Natural killer cell (primary cell): ENCODE data around the gene C16orf90. TPM values are rescaled to one million over a fixed set of nuclear protein-coding genes. Genes with fewer than 3 reads are reported as not detected.

ENCODE experiments used
- ATAC-seq, 3 donors: fragments of 150-1000 bp in 2 of 3; fragments of 200-7000 bp in 1 of 3; cut with Tn5 transposase; 1 replicate in 1 of 3; 2 replicates in 2 of 3; pipeline ENCODE4 v1.10.0; 2021; ENCODE audit warnings: mild to moderate bottlenecking in 2 of 3, moderate library complexity in 2 of 3
- DNase-seq, 2 donors: peaks; one replicate each; pipeline versions ENCODE4 v3.0.0 to v3.0.0-alpha.2; 2013 to 2021; ENCODE audit warnings: mixed read lengths in 1 of 2
- H3K27ac ChIP-seq: one replicate; pipeline ENCODE4 v1.5.1; 2013; ENCODE audit warnings: mild to moderate bottlenecking, low read length
- H3K27me3 ChIP-seq: one replicate; pipeline ENCODE4 v1.6.1; 2013; ENCODE audit warnings: low read length; ENCODE audit not compliant: control insufficient read depth, insufficient read depth
- H3K36me3 ChIP-seq: one replicate; pipeline ENCODE4 v1.6.1; 2013; ENCODE audit warnings: low read length; ENCODE audit not compliant: control insufficient read depth, insufficient read depth
- H3K4me1 ChIP-seq: one replicate; pipeline ENCODE4 v1.6.1; 2013; ENCODE audit warnings: low read length; ENCODE audit not compliant: control insufficient read depth, insufficient read depth
- H3K4me3 ChIP-seq: one replicate; pipeline ENCODE4 v1.5.1; 2013; ENCODE audit warnings: low read length
- H3K9me3 ChIP-seq: one replicate; pipeline ENCODE4 v1.6.1; 2013; ENCODE audit warnings: low read length; ENCODE audit not compliant: control insufficient read depth, insufficient read depth
- H3K27ac Mint-ChIP-seq, 2 donors: one replicate each; pipeline ENCODE4 v1.8.0; 2022; ENCODE audit warnings: mild to moderate bottlenecking in 2 of 2, mixed read lengths in 2 of 2, moderate library complexity in 1 of 2
- H3K27me3 Mint-ChIP-seq, 2 donors: one replicate each; pipeline ENCODE4 v1.8.0; 2022; ENCODE audit warnings: low read depth in 2 of 2, mixed read lengths in 2 of 2
- H3K36me3 Mint-ChIP-seq: one replicate; pipeline ENCODE4 v1.8.0; 2022; ENCODE audit warnings: mixed read lengths
- H3K4me1 Mint-ChIP-seq, 2 donors: one replicate each; pipeline ENCODE4 v1.8.0; 2022; ENCODE audit warnings: mixed read lengths in 2 of 2
- H3K4me3 Mint-ChIP-seq: one replicate; pipeline ENCODE4 v1.8.0; 2022; ENCODE audit warnings: mild to moderate bottlenecking, moderate library complexity, mixed read lengths
- H3K9me3 Mint-ChIP-seq, 2 donors: one replicate each; pipeline ENCODE4 v1.8.0; 2022; ENCODE audit warnings: mixed read lengths in 2 of 2
- WGBS: methylation state at CpG from one replicate; pipeline ENCODE4 v1.1.7; 2013; ENCODE audit warnings: missing lambda C conversion rate; ENCODE audit not compliant: insufficient coverage; 5-methylcytosine and 5-hydroxymethylcytosine counted together
- intact Hi-C: fragments of 100-400 bp; cut with micrococcal nuclease; formaldehyde crosslinking; loops from one replicate; pipeline ENCODE4 v1.14.2; 2022
- total RNA-seq, 4 donors: library from RNA; stranded (reverse); fragments of 120-200 nt in 1 of 4; gene quantifications; one replicate each; pipeline versions ENCODE4 v1.2.3 to v1.2.4, GENCODE V29; 2013 to 2022
- TF ChIP-seq, protein P1 (sequence below): fragments of 200-600 bp; IDR thresholded peaks from one replicate; pipeline ENCODE4 v1.8.0; 2022; ENCODE audit warnings: antibody characterized with exemption

The C16orf90 gene
- total RNA-seq, 3 donors from 2014 or later (not counting 1 experiment from before 2014, with no cell fraction given) = not detected

DNA sequence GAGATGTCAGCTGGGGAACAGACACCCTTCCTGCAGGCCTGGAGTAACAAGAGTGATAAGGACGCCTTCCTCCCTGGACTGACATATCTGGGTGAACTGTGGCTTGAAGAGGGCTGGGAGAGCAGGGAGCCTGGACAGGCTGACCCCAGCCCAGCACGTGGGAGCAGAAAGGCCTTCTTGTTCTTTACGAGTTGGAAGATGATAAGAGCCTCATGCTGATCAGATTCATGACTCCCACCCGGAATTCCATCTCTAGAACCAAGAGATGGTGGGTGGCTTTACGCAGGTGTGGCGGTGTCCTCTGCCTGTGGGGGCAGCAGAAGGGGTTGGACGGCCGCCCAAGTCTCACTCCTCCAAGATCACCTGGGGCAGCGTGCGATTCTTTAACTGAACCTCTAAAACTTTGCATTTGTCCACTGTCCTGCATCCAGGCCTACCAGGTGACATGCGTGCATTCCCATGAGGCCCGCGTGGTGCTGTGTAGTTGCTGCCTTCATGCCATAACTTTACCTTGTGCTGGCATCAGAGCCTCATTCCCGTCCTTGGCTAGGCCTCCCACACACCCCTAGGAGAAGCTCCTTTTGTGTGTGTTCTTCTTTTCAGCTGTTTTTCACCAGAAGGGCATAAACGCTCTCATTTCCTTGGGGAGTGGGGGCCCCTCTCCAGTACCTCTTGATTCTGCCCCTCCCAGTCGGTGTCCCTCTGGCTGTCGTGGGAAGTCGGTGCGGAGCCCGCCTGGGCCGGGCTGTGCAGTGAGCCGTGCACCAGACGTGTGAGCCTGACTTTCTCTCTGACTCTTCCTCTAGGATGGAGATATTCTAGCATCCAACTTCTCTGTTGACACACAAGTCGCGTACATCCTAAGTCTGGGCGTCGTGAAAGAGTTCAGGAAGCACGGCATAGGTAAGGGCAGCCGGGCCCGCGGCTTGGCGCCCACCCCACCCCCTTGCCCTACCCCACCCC lies 13.3 kb downstream of the C16orf90 start:
- H3K27me3 ChIP-seq = no peaks in the 10 kb centered on the region

DNA sequence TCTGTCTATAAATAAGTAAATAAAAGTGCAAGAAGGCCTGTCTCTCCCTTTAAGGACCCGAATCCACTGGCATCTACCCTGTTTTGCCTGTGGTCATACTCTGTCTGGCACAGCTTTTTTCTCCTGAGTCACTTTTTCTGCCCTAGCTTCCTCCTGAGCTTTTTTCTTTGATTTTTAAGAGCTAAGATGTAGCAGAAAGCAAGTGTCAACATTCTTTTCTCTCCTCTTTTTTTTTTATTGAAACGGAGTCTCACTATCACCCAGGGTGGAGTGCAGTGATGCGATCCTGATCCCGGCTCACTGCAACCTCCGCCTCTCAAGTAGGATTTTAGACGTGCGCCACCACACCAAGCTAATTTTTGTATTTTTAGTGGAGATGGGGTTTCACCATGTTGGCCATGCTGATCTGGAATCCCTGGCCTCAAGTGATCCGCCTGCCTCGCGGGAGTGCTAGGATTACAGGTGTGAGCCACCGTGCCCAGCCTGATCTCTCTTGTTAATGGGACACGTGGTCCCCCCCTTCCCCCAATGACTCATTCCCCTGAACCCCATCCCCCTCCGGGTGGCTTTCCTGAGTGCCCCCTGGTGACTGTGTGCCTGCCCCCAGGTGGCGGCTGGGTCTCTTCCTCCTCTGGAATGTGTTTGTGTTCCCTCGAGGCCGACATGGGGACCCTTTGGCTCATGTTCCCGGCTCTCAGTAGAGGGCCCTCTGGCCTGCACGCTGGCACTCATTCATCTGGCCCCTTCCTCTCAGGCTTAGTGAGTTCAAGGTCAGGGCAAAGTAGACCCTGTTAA lies 14.2 kb downstream of the C16orf90 start:
- Mint-ChIP-seq H3K27ac (no peak overlapping the region), H3K4me1 (peaks cover 0 to 32% of the 10 kb centered on the region in 2 donors), H3K36me3 (no peaks in the 10 kb centered on the region), H3K9me3 (no peaks in the 10 kb centered on the region), H3K4me3 (no peak overlapping the region), H3K27me3 (no peaks in the 10 kb centered on the region)
- ATAC-seq (no peak), DNase-seq (no peak)
- Histone ChIP-seq H3K36me3 (peaks cover 61% of the 10 kb centered on the region), H3K4me1 (no peaks in the 10 kb centered on the region), H3K27me3 (no peaks in the 10 kb centered on the region), H3K4me3 (no peak overlapping the region), H3K9me3 (no peaks in the 10 kb centered on the region), H3K27ac (no peak overlapping the region)
- TF ChIP-seq, protein P1, sequence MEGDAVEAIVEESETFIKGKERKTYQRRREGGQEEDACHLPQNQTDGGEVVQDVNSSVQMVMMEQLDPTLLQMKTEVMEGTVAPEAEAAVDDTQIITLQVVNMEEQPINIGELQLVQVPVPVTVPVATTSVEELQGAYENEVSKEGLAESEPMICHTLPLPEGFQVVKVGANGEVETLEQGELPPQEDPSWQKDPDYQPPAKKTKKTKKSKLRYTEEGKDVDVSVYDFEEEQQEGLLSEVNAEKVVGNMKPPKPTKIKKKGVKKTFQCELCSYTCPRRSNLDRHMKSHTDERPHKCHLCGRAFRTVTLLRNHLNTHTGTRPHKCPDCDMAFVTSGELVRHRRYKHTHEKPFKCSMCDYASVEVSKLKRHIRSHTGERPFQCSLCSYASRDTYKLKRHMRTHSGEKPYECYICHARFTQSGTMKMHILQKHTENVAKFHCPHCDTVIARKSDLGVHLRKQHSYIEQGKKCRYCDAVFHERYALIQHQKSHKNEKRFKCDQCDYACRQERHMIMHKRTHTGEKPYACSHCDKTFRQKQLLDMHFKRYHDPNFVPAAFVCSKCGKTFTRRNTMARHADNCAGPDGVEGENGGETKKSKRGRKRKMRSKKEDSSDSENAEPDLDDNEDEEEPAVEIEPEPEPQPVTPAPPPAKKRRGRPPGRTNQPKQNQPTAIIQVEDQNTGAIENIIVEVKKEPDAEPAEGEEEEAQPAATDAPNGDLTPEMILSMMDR = no peak
- WGBS = 90% methylated on average over 18 of the region's 18 CpGs
- intact Hi-C loops = no loop called here

More for the DNA sequence above, 13.3 kb downstream of the C16orf90 start:
- peaks cover 66% of the 10 kb centered on the region for H3K36me3 ChIP-seq
- H3K27ac ChIP-seq = no peak overlapping the region
- no peaks in the 10 kb centered on the region for H3K27me3 Mint-ChIP-seq
- TF ChIP-seq, protein P1 = no peak
- no peaks in the 10 kb centered on the region for H3K9me3 Mint-ChIP-seq
- 96% methylated on average over 32 of the region's 32 CpGs for WGBS
- intact Hi-C loops = no loop called here
- no peaks in the 10 kb centered on the region for H3K4me1 ChIP-seq
- H3K27ac Mint-ChIP-seq = no peak overlapping the region
- ATAC-seq (no peak), DNase-seq (no peak)
- H3K4me1 Mint-ChIP-seq = peaks cover 0 to 25% of the 10 kb centered on the region in 2 donors
- H3K4me3 Mint-ChIP-seq = no peak overlapping the region
- H3K4me3 ChIP-seq = no peak overlapping the region
- no peaks in the 10 kb centered on the region for H3K36me3 Mint-ChIP-seq
- no peaks in the 10 kb centered on the region for H3K9me3 ChIP-seq

DNA sequence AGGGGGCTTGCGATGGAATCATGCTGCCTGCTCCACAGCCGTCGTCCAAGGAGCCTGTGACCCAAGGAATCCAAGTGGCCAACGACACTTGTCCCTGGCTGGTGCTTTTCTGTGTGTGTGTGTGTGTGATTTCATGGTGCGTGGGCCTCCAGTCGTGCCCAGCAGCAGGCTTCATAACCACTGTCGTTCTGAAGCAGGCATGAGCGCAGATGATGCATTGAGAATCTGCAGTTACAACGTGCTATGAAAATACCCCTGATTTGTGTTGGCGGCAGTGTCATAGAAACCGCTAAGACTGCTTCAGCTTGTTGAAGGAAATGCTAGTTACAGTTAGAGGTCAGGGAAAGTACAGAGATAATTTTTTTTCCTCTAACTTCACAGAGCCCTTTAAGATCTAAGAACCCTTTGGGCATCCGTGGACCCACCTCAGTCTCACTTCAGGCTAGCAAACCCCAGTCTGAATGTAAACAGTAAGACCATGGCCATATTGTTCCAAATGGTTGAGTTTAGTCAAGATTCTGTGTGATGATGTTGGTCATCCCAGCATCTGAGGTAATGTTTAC lies 15.6 kb downstream of the C16orf90 start:
- Histone ChIP-seq H3K4me3 (no peak overlapping the region), H3K9me3 (no peaks in the 10 kb centered on the region), H3K27ac (no peak overlapping the region), H3K36me3 (peaks cover 47% of the 10 kb centered on the region), H3K27me3 (no peaks in the 10 kb centered on the region), H3K4me1 (peaks cover 4% of the 10 kb centered on the region)
- WGBS = 89% methylated on average over 10 of the region's 12 CpGs
- ATAC-seq (no peak), DNase-seq (peak in 1 of 2 donors; percentile 44)
- H3K36me3 Mint-ChIP-seq = no peaks in the 10 kb centered on the region
- no peak overlapping the region for H3K27ac Mint-ChIP-seq
- peaks cover 0 to 43% of the 10 kb centered on the region in 2 donors for H3K4me1 Mint-ChIP-seq
- TF ChIP-seq, protein P1 = no peak
- intact Hi-C loops = no loop called here
- H3K27me3 Mint-ChIP-seq = no peaks in the 10 kb centered on the region
- H3K9me3 Mint-ChIP-seq = no peaks in the 10 kb centered on the region
- H3K4me3 Mint-ChIP-seq = no peak overlapping the region
